AG04450 (cell line): ENCODE measurements around the gene ATF1. TPM values are rescaled to one million over a fixed set of nuclear protein-coding genes. Genes with fewer than 3 reads are reported as not detected.

Source experiments
- CTCF ChIA-PET: fragments of 300-600, 350-600 bp; formaldehyde crosslinking; extraction: SDS; loops from one replicate; lab custom pipeline; 2022; ENCODE audit warnings: antibody characterized with exemption, inconsistent platforms; lab: Charles Lee
- POLR2A ChIA-PET: fragments of 350-600 bp; formaldehyde crosslinking; extraction: SDS; loops from one replicate; lab custom pipeline; 2021; ENCODE audit warnings: antibody characterized with exemption, inconsistent platforms; lab: Yijun Ruan, JAX
- DNase-seq: peaks from one replicate; pipeline ENCODE4 v3.0.0-alpha.2; 2011; ENCODE audit warnings: low read depth, low spot score
- H3K27ac ChIP-seq: one replicate; pipeline ENCODE4 v1.5.1; 2012; ENCODE audit warnings: low read depth, low read length, control low read depth
- H3K27me3 ChIP-seq: one replicate; pipeline ENCODE4 v1.6.0; 2012; ENCODE audit warnings: low read length; ENCODE audit not compliant: control insufficient read depth, insufficient read depth
- H3K4me3 ChIP-seq: 2 replicates; pipeline ENCODE4 v1.5.1; 2011; ENCODE audit warnings: mild to moderate bottlenecking, low read depth, low read length, control low read depth
- H3K9me3 ChIP-seq: 2 replicates; pipeline ENCODE4 v1.5.1; 2012; ENCODE audit warnings: low read length; ENCODE audit not compliant: control insufficient read depth, insufficient read depth
- polyA plus RNA-seq: library from polyadenylated mRNA; depleted of rRNA; stranded (reverse); fragments of >200 nt; gene quantifications from 2 replicates; pipeline ENCODE4 v1.2.3, GENCODE V29; 2011
- TF ChIP-seq, protein P1 (sequence below): IDR thresholded peaks from 2 replicates; pipeline ENCODE4 v1.5.1; 2011; ENCODE audit warnings: low read depth, low read length, control low read depth, inconsistent platforms

Gene ATF1
- polyA plus RNA-seq, 1 experiment = 63.1 TPM

DNA sequence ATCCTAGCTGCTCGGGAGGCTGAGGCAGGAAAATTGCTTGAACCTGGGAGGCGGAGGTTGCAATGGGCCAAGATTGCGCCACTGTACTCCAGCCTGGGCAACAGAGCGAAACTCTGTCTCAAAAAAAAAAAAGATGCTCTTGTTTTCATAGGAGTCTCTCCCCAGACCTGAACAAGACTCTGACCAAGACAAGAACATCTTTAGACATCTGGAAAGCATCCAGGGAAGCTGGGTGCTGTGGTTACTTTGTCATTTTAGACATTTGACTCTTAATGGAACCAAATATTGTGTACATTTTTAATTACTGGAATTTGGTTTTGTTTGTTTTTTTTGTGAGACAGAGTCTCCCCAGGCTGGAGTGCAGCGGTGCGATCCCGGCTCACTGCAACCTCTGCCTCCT, 21.1 kb upstream of the ATF1 start:
- TF ChIP-seq, protein P1, sequence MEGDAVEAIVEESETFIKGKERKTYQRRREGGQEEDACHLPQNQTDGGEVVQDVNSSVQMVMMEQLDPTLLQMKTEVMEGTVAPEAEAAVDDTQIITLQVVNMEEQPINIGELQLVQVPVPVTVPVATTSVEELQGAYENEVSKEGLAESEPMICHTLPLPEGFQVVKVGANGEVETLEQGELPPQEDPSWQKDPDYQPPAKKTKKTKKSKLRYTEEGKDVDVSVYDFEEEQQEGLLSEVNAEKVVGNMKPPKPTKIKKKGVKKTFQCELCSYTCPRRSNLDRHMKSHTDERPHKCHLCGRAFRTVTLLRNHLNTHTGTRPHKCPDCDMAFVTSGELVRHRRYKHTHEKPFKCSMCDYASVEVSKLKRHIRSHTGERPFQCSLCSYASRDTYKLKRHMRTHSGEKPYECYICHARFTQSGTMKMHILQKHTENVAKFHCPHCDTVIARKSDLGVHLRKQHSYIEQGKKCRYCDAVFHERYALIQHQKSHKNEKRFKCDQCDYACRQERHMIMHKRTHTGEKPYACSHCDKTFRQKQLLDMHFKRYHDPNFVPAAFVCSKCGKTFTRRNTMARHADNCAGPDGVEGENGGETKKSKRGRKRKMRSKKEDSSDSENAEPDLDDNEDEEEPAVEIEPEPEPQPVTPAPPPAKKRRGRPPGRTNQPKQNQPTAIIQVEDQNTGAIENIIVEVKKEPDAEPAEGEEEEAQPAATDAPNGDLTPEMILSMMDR = no peak
- Histone ChIP-seq H3K4me3 (no peak overlapping the region), H3K27me3 (no peaks in the 10 kb centered on the region), H3K27ac (no peak overlapping the region), H3K9me3 (no peaks in the 10 kb centered on the region)
- CTCF ChIA-PET = no interaction called here
- POLR2A ChIA-PET = no interaction called here
- no peak for DNase-seq

GRCh38 chr12:50745861-50746260, 18.0 kb upstream of the ATF1 start:
- no peaks in the 10 kb centered on the region for H3K9me3 ChIP-seq
- no peak for DNase-seq
- ChIA-PET POLR2A (no interaction called here), CTCF (interaction anchor here (1.3 to 1.6 kb wide), 2 partner anchors 10 to 19 kb away, joined by 3 to 6 read pairs; no protein-coding TSS in a partner anchor)
- no peak overlapping the region for H3K27ac ChIP-seq
- TF ChIP-seq, protein P1 = no peak
- H3K4me3 ChIP-seq = no peak overlapping the region
- no peaks in the 10 kb centered on the region for H3K27me3 ChIP-seq

GRCh38 chr12:50746431-50746830, 17.5 kb upstream of the ATF1 start:
- POLR2A ChIA-PET = no interaction called here
- no peak overlapping the region for H3K4me3 ChIP-seq

GRCh38 chr12:50747817-50748216, 16.1 kb upstream of the ATF1 start:
- DNase-seq = no peak
- POLR2A ChIA-PET = no interaction called here
- H3K27me3 ChIP-seq = no peaks in the 10 kb centered on the region
- TF ChIP-seq, protein P1 = no peak
- CTCF ChIA-PET = no interaction called here
- no peaks in the 10 kb centered on the region for H3K9me3 ChIP-seq
- H3K27ac ChIP-seq = no peak overlapping the region
- no peak overlapping the region for H3K4me3 ChIP-seq

More at GRCh38 chr12:50746431-50746830, 17.5 kb upstream of the ATF1 start:
- Histone ChIP-seq H3K9me3 (no peaks in the 10 kb centered on the region), H3K27me3 (no peaks in the 10 kb centered on the region), H3K27ac (no peak overlapping the region)
- CTCF ChIA-PET = interaction anchor here (1.3 to 1.6 kb wide), 2 partner anchors 11 to 19 kb away, joined by 3 to 6 read pairs; no protein-coding TSS in a partner anchor
- no peak for DNase-seq
- TF ChIP-seq, protein P1 = no peak

DNA sequence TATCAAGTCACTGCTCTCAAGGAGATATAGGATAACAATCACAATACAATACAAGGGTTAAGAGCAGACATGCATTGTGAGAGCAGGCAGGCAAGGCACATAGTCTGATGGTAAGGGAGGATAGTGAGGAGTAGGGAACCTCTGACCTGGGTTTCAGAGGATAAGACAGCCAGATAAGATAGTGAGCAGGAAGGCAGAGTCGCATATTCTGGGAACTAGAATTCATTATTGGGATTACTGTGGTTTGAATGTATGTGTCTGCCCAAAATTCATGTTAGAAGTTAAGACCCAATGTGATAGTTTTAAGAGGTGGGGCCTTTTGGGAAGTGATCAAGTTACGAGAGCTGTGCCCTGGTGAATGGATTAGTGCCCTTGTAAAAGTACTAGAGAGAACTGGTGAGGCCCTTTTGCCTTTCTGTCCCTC, 14.4 kb upstream of the ATF1 start:
- no peak overlapping the region for H3K4me3 ChIP-seq
- CTCF ChIA-PET = interaction anchor here (1.1 kb wide), 1 partner anchor 15 kb away, joined by 4 read pairs; no protein-coding TSS in a partner anchor
- H3K27me3 ChIP-seq = no peaks in the 10 kb centered on the region
- H3K9me3 ChIP-seq = no peaks in the 10 kb centered on the region
- TF ChIP-seq, protein P1 = no peak
- no peak overlapping the region for H3K27ac ChIP-seq
- no peak for DNase-seq
- POLR2A ChIA-PET = no interaction called here
